H1 (cell line): ENCODE data around the gene TRABD. TPM values are rescaled to one million over a fixed set of nuclear protein-coding genes. Genes with fewer than 3 reads are reported as not detected.

ENCODE experiments used
- CTCF ChIA-PET: fragments of 300-600 bp; sonication (Branson Sonifier 250); formaldehyde crosslinking; loops from one replicate; lab custom pipeline; 2021; ENCODE audit not compliant: partially characterized antibody; lab: Charles Lee
- POLR2A ChIA-PET: fragments of 300-600 bp; sonication (Branson Sonifier 250); formaldehyde crosslinking; loops from one replicate; lab custom pipeline; 2021; ENCODE audit warnings: inconsistent platforms; ENCODE audit not compliant: partially characterized antibody; lab: Charles Lee
- DNase-seq, 2 experiments: peaks; one replicate each; pipeline versions ENCODE4 v3.0.0 to v3.0.0-alpha.2; 2010 to 2022; ENCODE audit warnings: low spot score in 2 of 2, low read depth in 1 of 2, mixed read lengths in 1 of 2
- FAIRE-seq: peaks from 2 replicates; lab custom pipeline; 2011; peaks lifted over from hg19 to GRCh38; lab: Jason Lieb, UNC
- H2AFZ ChIP-seq: 2 replicates; pipeline ENCODE4 v1.8.1; 2012; ENCODE audit warnings: low read length, inconsistent platforms
- H2AK5ac ChIP-seq: 2 replicates; pipeline ENCODE4 v1.6.1; 2013; ENCODE audit warnings: low read depth, low read length
- H2BK120ac ChIP-seq: replicated peaks from 2 replicates; pipeline ENCODE3; 2013; ENCODE audit warnings: low read depth, low read length, inconsistent platforms
- H2BK12ac ChIP-seq: 2 replicates; pipeline ENCODE4 v1.6.1; 2013; ENCODE audit warnings: low read depth, low read length
- H2BK15ac ChIP-seq: 2 replicates; pipeline ENCODE4 v1.6.1; 2013; ENCODE audit warnings: low read length
- H2BK20ac ChIP-seq: 2 replicates; pipeline ENCODE4 v1.6.1; 2013; ENCODE audit warnings: low read length
- H2BK5ac ChIP-seq: 2 replicates; pipeline ENCODE4 v1.6.1; 2013; ENCODE audit warnings: low read depth, low read length
- H3K14ac ChIP-seq: 2 replicates; pipeline ENCODE4 v1.6.1; 2013; ENCODE audit warnings: inconsistent platforms; ENCODE audit not compliant: insufficient read length
- H3K18ac ChIP-seq: 2 replicates; pipeline ENCODE4 v1.6.1; 2013; ENCODE audit warnings: low read length; ENCODE audit errors: extremely low read depth
- H3K23ac ChIP-seq: 2 replicates; pipeline ENCODE4 v1.6.1; 2013; ENCODE audit warnings: inconsistent platforms; ENCODE audit not compliant: insufficient read length
- H3K23me2 ChIP-seq: 2 replicates; pipeline ENCODE4 v1.6.1; 2013; ENCODE audit warnings: low read depth, low read length
- H3K27ac ChIP-seq: 2 replicates; pipeline ENCODE4 v1.6.1; 2011; ENCODE audit warnings: low read depth, low read length, inconsistent platforms
- H3K27me3 ChIP-seq, 4 experiments: replicated peaks in 1 of 4; 1 replicate in 1 of 4; 2 replicates in 3 of 4; pipeline versions ENCODE4 v1.6.1 to v1.8.1; 2011 to 2013; ENCODE audit warnings: low read length in 3 of 4, mild to moderate bottlenecking in 3 of 4, inconsistent platforms in 2 of 4, mixed read lengths in 2 of 4, moderate library complexity in 1 of 4; ENCODE audit not compliant: control insufficient read depth in 3 of 4, insufficient read depth in 3 of 4; ENCODE audit errors: extremely low read depth in 1 of 4
- H3K36me3 ChIP-seq, 4 experiments: 2 replicates each; pipeline versions ENCODE4 v1.6.1 to v1.8.1; 2011 to 2013; ENCODE audit warnings: mild to moderate bottlenecking in 4 of 4, low read length in 3 of 4, moderate library complexity in 2 of 4, control low read depth in 1 of 4, inconsistent platforms in 1 of 4; ENCODE audit not compliant: insufficient read depth in 4 of 4, control insufficient read depth in 2 of 4
- H3K4ac ChIP-seq: replicated peaks from 2 replicates; pipeline ENCODE3; 2013; ENCODE audit warnings: low read length, low read depth, mixed read lengths, inconsistent platforms; ENCODE audit not compliant: insufficient read length
- H3K4me1 ChIP-seq, 4 experiments: replicated peaks in 1 of 4; 1 replicate in 1 of 4; 2 replicates in 3 of 4; pipeline versions ENCODE4 v1.6.1 to v1.8.1; 2011 to 2013; ENCODE audit warnings: low read length in 3 of 4, inconsistent platforms in 2 of 4, mixed read lengths in 1 of 4; ENCODE audit not compliant: insufficient read depth in 4 of 4, control insufficient read depth in 3 of 4
- H3K4me2 ChIP-seq, 2 experiments: 2 replicates each; pipeline versions ENCODE4 v1.6.1 to v1.8.1; 2011 to 2013; ENCODE audit warnings: low read depth in 2 of 2, low read length in 2 of 2, control low read depth in 1 of 2, inconsistent platforms in 1 of 2, mild to moderate bottlenecking in 1 of 2; ENCODE audit not compliant: insufficient read depth in 1 of 2
- H3K4me3 ChIP-seq, 4 experiments: fragments of 200-600, 300-600 bp in 1 of 4; sonication (generic), shearing (Covaris generic), sonication (Bioruptor Twin) in 1 of 4; 2 replicates each; pipeline versions ENCODE4 v1.5.1 to v1.8.1; 2011 to 2016; ENCODE audit warnings: low read length in 4 of 4, low read depth in 3 of 4, control low read depth in 2 of 4, inconsistent platforms in 2 of 4, mild to moderate bottlenecking in 2 of 4, mixed read lengths in 1 of 4, moderate library complexity in 1 of 4; ENCODE audit not compliant: insufficient read depth in 2 of 4; ENCODE audit errors: extremely low read depth in 1 of 4
- H3K56ac ChIP-seq: replicated peaks from 2 replicates; pipeline ENCODE3; 2013; ENCODE audit warnings: low read depth, mild to moderate bottlenecking, mixed read lengths, low read length, inconsistent platforms; ENCODE audit not compliant: insufficient read length
- H3K79me1 ChIP-seq: 2 replicates; pipeline ENCODE4 v1.6.1; 2013; ENCODE audit warnings: low read depth, low read length, control low read depth
- H3K79me2 ChIP-seq, 2 experiments: 2 replicates each; pipeline versions ENCODE4 v1.6.1 to v1.8.1; 2012 to 2013; ENCODE audit warnings: low read length in 2 of 2, mild to moderate bottlenecking in 2 of 2, inconsistent platforms in 1 of 2; ENCODE audit not compliant: insufficient read depth in 2 of 2, control insufficient read depth in 1 of 2
- H3K9ac ChIP-seq, 4 experiments: replicated peaks in 1 of 4; 1 replicate in 1 of 4; 2 replicates in 3 of 4; pipeline versions ENCODE4 v1.6.1 to v1.8.1; 2011 to 2013; ENCODE audit warnings: low read depth in 3 of 4, low read length in 3 of 4, control low read depth in 2 of 4, mild to moderate bottlenecking in 2 of 4, moderate library complexity in 2 of 4, inconsistent platforms in 1 of 4; ENCODE audit errors: extremely low read depth in 1 of 4
- H3K9me3 ChIP-seq, 2 experiments: 2 replicates each; pipeline versions ENCODE4 v1.6.1 to v1.8.1; 2012 to 2013; ENCODE audit warnings: mild to moderate bottlenecking in 2 of 2, moderate library complexity in 2 of 2, control low read depth in 1 of 2, inconsistent platforms in 1 of 2, low read depth in 1 of 2, low read length in 1 of 2, mixed read lengths in 1 of 2; ENCODE audit not compliant: insufficient read depth in 2 of 2
- H4K20me1 ChIP-seq, 2 experiments: replicated peaks in 1 of 2; 2 replicates each; pipeline versions ENCODE3 to v1.8.1; 2011 to 2013; ENCODE audit warnings: inconsistent platforms in 2 of 2, low read length in 2 of 2, mild to moderate bottlenecking in 1 of 2; ENCODE audit not compliant: insufficient read depth in 2 of 2, control insufficient read depth in 1 of 2
- H4K5ac ChIP-seq: 2 replicates; pipeline ENCODE4 v1.6.1; 2013; ENCODE audit warnings: low read length, low read depth, mixed read lengths, inconsistent platforms; ENCODE audit not compliant: insufficient read length
- H4K8ac ChIP-seq: 2 replicates; pipeline ENCODE4 v1.8.0; 2013; ENCODE audit warnings: mild to moderate bottlenecking, moderate library complexity, low read length, inconsistent platforms; ENCODE audit not compliant: insufficient read depth; ENCODE audit errors: extremely low read depth
- H4K91ac ChIP-seq: replicated peaks from 2 replicates; pipeline ENCODE3; 2013; ENCODE audit warnings: low read length, mixed read lengths, inconsistent platforms; ENCODE audit not compliant: insufficient read length
- EP300 ChIP-seq, 2 experiments: IDR thresholded peaks; 1 replicate in 1 of 2; 2 replicates in 1 of 2; pipeline ENCODE4 v1.6.1; 2011 to 2012; ENCODE audit warnings: low read depth in 2 of 2, low read length in 2 of 2, mild to moderate bottlenecking in 2 of 2, borderline replicate concordance in 1 of 2, inconsistent platforms in 1 of 2, moderate library complexity in 1 of 2
- WGBS, 2 experiments: shearing (Covaris generic) in 1 of 2; methylation state at CpG; one replicate each; pipeline versions ENCODE4 v1.1.6 to v1.1.7; 2013 to 2015; ENCODE audit warnings: low lambda C conversion rate in 2 of 2, mixed read lengths in 2 of 2, inconsistent platforms in 1 of 2, low coverage in 1 of 2, missing lambda C conversion rate in 1 of 2; ENCODE audit not compliant: insufficient replicate concordance in 2 of 2, insufficient coverage in 1 of 2, insufficient read length in 1 of 2; ENCODE audit errors: extremely low coverage in 1 of 2, missing lambda C conversion rate in 1 of 2; 5-methylcytosine and 5-hydroxymethylcytosine counted together
- polyA plus RNA-seq, 7 experiments: library from polyadenylated mRNA; depleted of rRNA in 3 of 7; stranded (reverse) in 5 of 7; unstranded in 2 of 7; fragments of >200 nt in 5 of 7; fragments of 200-250 nt in 2 of 7; gene quantifications; 1 replicate in 5 of 7; 2 replicates in 1 of 7; 4 replicates in 1 of 7; pipeline versions ENCODE4 v1.2.1 to v1.2.3, GENCODE V29; 2011 to 2013; ENCODE audit warnings: missing spikeins in 2 of 7, mixed read lengths in 2 of 7
- total RNA-seq: library from RNA; stranded (reverse); fragmentation: NEBNext Ultra II Directional; extraction: Animal tissue kit (Norgen Biotek cat#: 25700); gene quantifications from 2 replicates; pipeline ENCODE4 v1.2.1, GENCODE V29; 2021

The TRABD gene
- total and polyA plus RNA-seq, 2 of the 8 experiments (the other 6 are each of a cell fraction or from before 2014, with no cell fraction given) = 44.2 to 57.5 TPM

GRCh38 chr22:50171965-50172421 is 13.7 kb upstream of the TRABD start:
- no peak overlapping the region for H4K5ac ChIP-seq
- no peak overlapping the region for H3K4me3 ChIP-seq
- no peak overlapping the region for H2AFZ ChIP-seq
- no peak overlapping the region for H2BK5ac ChIP-seq
- H2BK120ac ChIP-seq = no peak overlapping the region
- 85% methylated on average over 13 of the region's 13 CpGs; no CpG with 5 or more reads in 1 of the 2 experiments for WGBS, 2 experiments
- H3K23ac ChIP-seq = no peak overlapping the region
- CTCF ChIA-PET = interaction anchor here (1.0 to 2.4 kb wide), 5 partner anchors 10 to 70 kb away, joined by 3 to 9 read pairs (median 5); no protein-coding TSS in a partner anchor
- peak overlapping the region; percentile 5; the same call in 1 of the 2 replicates for H2BK15ac ChIP-seq
- peaks cover 4 to 25% (median 16%) of the 10 kb centered on the region in 4 experiments for H3K27me3 ChIP-seq
- peaks cover 0 to 9% (median 0%) of the 10 kb centered on the region in 4 experiments; a peak in 2 of 7 replicates for H3K4me1 ChIP-seq
- H3K56ac ChIP-seq = no peak overlapping the region
- no peak for DNase-seq
- no peak overlapping the region for H2BK20ac ChIP-seq
- no peak overlapping the region for H3K4ac ChIP-seq
- no peaks in the 10 kb centered on the region for H3K9me3 ChIP-seq
- no peaks in the 10 kb centered on the region for H3K79me2 ChIP-seq
- no peaks in the 10 kb centered on the region for H3K79me1 ChIP-seq
- POLR2A ChIA-PET = no interaction called here
- FAIRE-seq = no peak
- 0 out of 2 replicates have a peak overlapping the region, but pooled peaks have one; percentile 50 for H2BK12ac ChIP-seq
- no peaks in the 10 kb centered on the region for H3K36me3 ChIP-seq
- H2AK5ac ChIP-seq = no peak overlapping the region
- H4K91ac ChIP-seq = no peak overlapping the region
- no peak overlapping the region for H3K27ac ChIP-seq
- TF ChIP-seq EP300 (IDR thresholded peaks at IDR 0.05; ENCODE audit: borderline replicate concordance in 1 of 2, low read depth in 2 of 2, low read length in 2 of 2) = no peak
- H3K9ac ChIP-seq = no peak overlapping the region
- H3K4me2 ChIP-seq = no peak overlapping the region
- H3K14ac ChIP-seq = no peak overlapping the region
- H4K8ac ChIP-seq = no peak overlapping the region
- no peak overlapping the region for H3K18ac ChIP-seq
- H4K20me1 ChIP-seq = peaks cover 0 to 3% of the 10 kb centered on the region in 2 experiments
- peaks cover 5% of the 10 kb centered on the region; the same call in 1 of the 2 replicates for H3K23me2 ChIP-seq
